CD4-positive, CD25-positive, alpha-beta regulatory T cell (primary cell): ENCODE data around the gene C2CD4C. TPM values are rescaled to one million over a fixed set of nuclear protein-coding genes. Genes with fewer than 3 reads are reported as not detected.

Source experiments
- ATAC-seq, 2 donors: fragments of 150-1000 bp; cut with Tn5 transposase; one replicate each; pipeline ENCODE4 v1.10.0; 2021; ENCODE audit warnings: low read depth in 2 of 2, moderate number of reproducible peaks in 2 of 2, moderate library complexity in 1 of 2
- DNase-seq, 3 donors: peaks; one replicate each; pipeline versions ENCODE4 v3.0.0 to v3.0.0-alpha.2; 2012 to 2022; ENCODE audit warnings: mixed read lengths in 1 of 3
- H3K27ac ChIP-seq: one replicate; pipeline ENCODE4 v1.7.0; 2013; ENCODE audit warnings: mild to moderate bottlenecking, low read length; ENCODE audit not compliant: insufficient read depth, poor library complexity, severe bottlenecking
- H3K27me3 ChIP-seq: one replicate; pipeline ENCODE4 v1.7.0; 2013; ENCODE audit warnings: low read length; ENCODE audit not compliant: control insufficient read depth, insufficient read depth
- H3K36me3 ChIP-seq: one replicate; pipeline ENCODE4 v1.7.0; 2013; ENCODE audit warnings: mild to moderate bottlenecking, low read length, moderate library complexity; ENCODE audit not compliant: control insufficient read depth, insufficient read depth
- H3K4me1 ChIP-seq: 2 replicates; pipeline ENCODE4 v1.7.0; 2013; ENCODE audit warnings: mild to moderate bottlenecking, low read length; ENCODE audit not compliant: insufficient read depth, control insufficient read depth, poor library complexity, severe bottlenecking
- H3K4me3 ChIP-seq: one replicate; pipeline ENCODE4 v1.7.0; 2013; ENCODE audit warnings: low read depth, mild to moderate bottlenecking, low read length, moderate library complexity
- H3K9me3 ChIP-seq, 2 experiments: 1 replicate in 1 of 2; 2 replicates in 1 of 2; pipeline ENCODE4 v1.7.0; 2013; ENCODE audit warnings: low read length in 2 of 2, mild to moderate bottlenecking in 1 of 2, moderate library complexity in 1 of 2; ENCODE audit not compliant: control insufficient read depth in 2 of 2
- H3K27ac Mint-ChIP-seq, 3 donors: one replicate each; pipeline ENCODE4 v1.8.0; 2020 to 2022; ENCODE audit warnings: mild to moderate bottlenecking in 3 of 3, mixed read lengths in 3 of 3, moderate library complexity in 2 of 3
- H3K27me3 Mint-ChIP-seq: one replicate; pipeline ENCODE4 v1.8.0; 2022; ENCODE audit warnings: mild to moderate bottlenecking, mixed read lengths
- H3K36me3 Mint-ChIP-seq: one replicate; pipeline ENCODE4 v1.8.0; 2020; ENCODE audit warnings: mixed read lengths
- H3K4me1 Mint-ChIP-seq, 4 donors: one replicate each; pipeline ENCODE4 v1.8.0; 2020 to 2022; ENCODE audit warnings: mixed read lengths in 4 of 4, mild to moderate bottlenecking in 1 of 4
- H3K4me3 Mint-ChIP-seq, 4 donors: one replicate each; pipeline ENCODE4 v1.8.0; 2020 to 2022; ENCODE audit warnings: mild to moderate bottlenecking in 4 of 4, mixed read lengths in 4 of 4, moderate library complexity in 3 of 4
- H3K9me3 Mint-ChIP-seq, 7 donors: one replicate each; pipeline ENCODE4 v1.8.0; 2020 to 2022; ENCODE audit warnings: mixed read lengths in 7 of 7, mild to moderate bottlenecking in 3 of 7, moderate library complexity in 2 of 7
- polyA plus RNA-seq, 4 donors: library from polyadenylated mRNA; unstranded; fragments of 300-500 nt; fragmentation: Illumina TruSeq; gene quantifications; one replicate each; pipeline ENCODE4 v1.2.3, GENCODE V29; 2021
- total RNA-seq: library from RNA; stranded (reverse); gene quantifications from one replicate; pipeline ENCODE4 v1.2.3, GENCODE V29; 2022

Gene C2CD4C
- total and polyA plus RNA-seq, 5 donors from 2014 or later = not detected

GRCh38 chr19:409516-410242 is 732 bp upstream of the C2CD4C start:
- Histone ChIP-seq H3K27me3 (no peaks in the 10 kb centered on the region), H3K36me3 (no peaks in the 10 kb centered on the region), H3K4me1 (peaks cover 18% of the 10 kb centered on the region), H3K9me3 (no peaks in the 10 kb centered on the region), H3K4me3 (no peak overlapping the region), H3K27ac (no peak overlapping the region)
- Mint-ChIP-seq H3K27ac (peak overlapping the region in 1 of 3 donors; percentile 35), H3K9me3 (peaks cover 0 to 3% (median 0%) of the 10 kb centered on the region in 7 donors), H3K4me3 (peak overlapping the region; percentile 44 to 84 (median 80)), H3K27me3 (peaks cover 16% of the 10 kb centered on the region), H3K4me1 (peaks cover 0 to 6% (median 4%) of the 10 kb centered on the region in 4 donors), H3K36me3 (no peaks in the 10 kb centered on the region)
- DNase-seq = no peak
- peak in 1 of 2 donors; percentile 22 for ATAC-seq

GRCh38 chr19:408441-408901 is 476 bp downstream of the C2CD4C start:
- Histone ChIP-seq H3K4me3 (no peak overlapping the region), H3K9me3 (no peaks in the 10 kb centered on the region), H3K27me3 (no peaks in the 10 kb centered on the region), H3K36me3 (no peaks in the 10 kb centered on the region), H3K4me1 (peaks cover 18% of the 10 kb centered on the region), H3K27ac (no peak overlapping the region)
- DNase-seq = no peak
- Mint-ChIP-seq H3K4me1 (peaks cover 0 to 6% (median 4%) of the 10 kb centered on the region in 4 donors), H3K27me3 (peaks cover 16% of the 10 kb centered on the region), H3K27ac (no peak overlapping the region), H3K4me3 (no peak overlapping the region), H3K9me3 (peaks cover 0 to 3% (median 0%) of the 10 kb centered on the region in 7 donors), H3K36me3 (no peaks in the 10 kb centered on the region)
- no peak for ATAC-seq

- Histone ChIP-seq H3K36me3 (no peaks in the 10 kb centered on the region), H3K9me3 (no peaks in the 10 kb centered on the region), H3K27ac (no peak overlapping the region), H3K4me3 (no peak overlapping the region), H3K27me3 (no peaks in the 10 kb centered on the region), H3K4me1 (peaks cover 18% of the 10 kb centered on the region)
- no peak for ATAC-seq
- Mint-ChIP-seq H3K4me1 (peaks cover 0 to 6% (median 4%) of the 10 kb centered on the region in 4 donors), H3K36me3 (no peaks in the 10 kb centered on the region), H3K27ac (no peak overlapping the region), H3K27me3 (peaks cover 16% of the 10 kb centered on the region), H3K4me3 (no peak overlapping the region), H3K9me3 (peaks cover 0 to 3% (median 0%) of the 10 kb centered on the region in 7 donors)
- DNase-seq = no peak
Observed at GRCh38 chr19:407511-408440, 1.2 kb downstream of the C2CD4C start.

- H3K27ac ChIP-seq = no peak overlapping the region
- ATAC-seq = no peak
- H3K27me3 Mint-ChIP-seq = peaks cover 20% of the 10 kb centered on the region
- H3K4me3 ChIP-seq = no peak overlapping the region
- peaks cover 0 to 6% (median 4%) of the 10 kb centered on the region in 4 donors for H3K4me1 Mint-ChIP-seq
- no peak overlapping the region for H3K4me3 Mint-ChIP-seq
- H3K27me3 ChIP-seq = no peaks in the 10 kb centered on the region
- H3K36me3 ChIP-seq = no peaks in the 10 kb centered on the region
- no peaks in the 10 kb centered on the region for H3K9me3 ChIP-seq
- DNase-seq = no peak
- no peaks in the 10 kb centered on the region for H3K36me3 Mint-ChIP-seq
- no peak overlapping the region for H3K27ac Mint-ChIP-seq
- peaks cover 18% of the 10 kb centered on the region for H3K4me1 ChIP-seq
- peaks cover 0 to 3% (median 0%) of the 10 kb centered on the region in 7 donors for H3K9me3 Mint-ChIP-seq
Observed at GRCh38 chr19:406971-407510, 1.9 kb downstream of the C2CD4C start.

- Mint-ChIP-seq H3K4me3 (no peak overlapping the region), H3K36me3 (no peaks in the 10 kb centered on the region), H3K27ac (no peak overlapping the region), H3K4me1 (peaks cover 0 to 6% (median 4%) of the 10 kb centered on the region in 4 donors), H3K27me3 (peaks cover 20% of the 10 kb centered on the region), H3K9me3 (peaks cover 0 to 3% (median 0%) of the 10 kb centered on the region in 7 donors)
- no peaks in the 10 kb centered on the region for H3K9me3 ChIP-seq
- no peak for DNase-seq
- H3K4me3 ChIP-seq = no peak overlapping the region
- H3K27ac ChIP-seq = no peak overlapping the region
- H3K4me1 ChIP-seq = peaks cover 18% of the 10 kb centered on the region
- H3K36me3 ChIP-seq = no peaks in the 10 kb centered on the region
- H3K27me3 ChIP-seq = no peaks in the 10 kb centered on the region
- no peak for ATAC-seq
Observed at GRCh38 chr19:406135-406781, 2.7 kb downstream of the C2CD4C start.

GRCh38 chr19:405121-405965 is 3.6 kb downstream of the C2CD4C start:
- Mint-ChIP-seq H3K9me3 (peaks cover 0 to 3% (median 0%) of the 10 kb centered on the region in 7 donors), H3K27me3 (peaks cover 20% of the 10 kb centered on the region), H3K4me1 (peaks cover 0 to 6% (median 4%) of the 10 kb centered on the region in 4 donors), H3K27ac (no peak overlapping the region), H3K36me3 (no peaks in the 10 kb centered on the region), H3K4me3 (peak overlapping the region in 1 of 4 donors; percentile 50)
- Histone ChIP-seq H3K4me1 (peaks cover 18% of the 10 kb centered on the region), H3K36me3 (no peaks in the 10 kb centered on the region), H3K9me3 (no peaks in the 10 kb centered on the region), H3K27ac (no peak overlapping the region), H3K4me3 (no peak overlapping the region), H3K27me3 (no peaks in the 10 kb centered on the region)
- DNase-seq (no peak), ATAC-seq (no peak)
